K562 (cell line): ENCODE results near the gene CLIP2. TPM values are rescaled to one million over a fixed set of nuclear protein-coding genes. Genes with fewer than 3 reads are reported as not detected.
A peak's percentile ranks its signal among the peaks of the same experiment; 100 is the strongest.

Experiments
- ADNP ChIP-seq: fragments of 200-800 bp; sonication (Bioruptor generic); IDR thresholded peaks from 2 replicates; pipeline ENCODE4 v1.6.1; 2016; ENCODE audit warnings: missing genetic modification characterization, missing compliant biosample characterization
- CCNT2 ChIP-seq: IDR thresholded peaks from 2 replicates; pipeline ENCODE4 v1.6.1; 2011; ENCODE audit warnings: borderline replicate concordance, low read depth, mild to moderate bottlenecking, moderate library complexity, mixed read lengths, low read length; ENCODE audit not compliant: insufficient read length; ENCODE audit errors: extremely low read depth
- CHD4 ChIP-seq: fragments of 200-600 bp; sonication (generic); IDR thresholded peaks from 3 replicates; pipeline ENCODE4 v1.6.1; 2012; ENCODE audit warnings: low read depth, mild to moderate bottlenecking, mixed read lengths, low read length, inconsistent platforms; ENCODE audit not compliant: insufficient read depth, insufficient replicate concordance, poor library complexity, severe bottlenecking
- DACH1 ChIP-seq: fragments of 450-650 bp; IDR thresholded peaks from 2 replicates; pipeline ENCODE4 v1.6.1; 2018; ENCODE audit not compliant: partially characterized antibody
- EGR1 ChIP-seq: fragments of 450-650 bp; conservative IDR thresholded peaks from 2 replicates; pipeline ENCODE4 v1.6.1; 2017; ENCODE audit warnings: mild to moderate bottlenecking
- MAZ ChIP-seq, 2 experiments: fragments of 450-650 bp in 1 of 2; sonication (generic) in 1 of 2; formaldehyde crosslinking; IDR thresholded peaks in 1 of 2; conservative IDR thresholded peaks in 1 of 2; 2 replicates each; pipeline versions ENCODE4 v1.4.0 to v1.5.0; 2020; ENCODE audit warnings: mild to moderate bottlenecking in 1 of 2, missing genetic modification reagents in 1 of 2
- MTA3 ChIP-seq: fragments of 450-650 bp; formaldehyde crosslinking; IDR thresholded peaks from 2 replicates; pipeline ENCODE4 v1.6.1; 2017; ENCODE audit warnings: mild to moderate bottlenecking, borderline replicate concordance
- PYGO2 ChIP-seq: fragments of 450-650 bp; IDR thresholded peaks from 2 replicates; pipeline ENCODE4 v1.6.1; 2016; ENCODE audit warnings: mild to moderate bottlenecking, missing genetic modification characterization, moderate library complexity, missing compliant biosample characterization
- RB1 ChIP-seq: fragments of 450-650 bp; IDR thresholded peaks from 2 replicates; pipeline ENCODE4 v1.6.1; 2017; ENCODE audit warnings: low read depth, mild to moderate bottlenecking
- SMAD2 ChIP-seq: fragments of 150-350 bp; IDR thresholded peaks from 2 replicates; pipeline ENCODE4 v1.6.1; 2014; ENCODE audit warnings: low read depth, mild to moderate bottlenecking, low read length
- SMAD4 ChIP-seq: fragments of 250-450 bp; sonication (Bioruptor Pico); conservative IDR thresholded peaks from 2 replicates; pipeline ENCODE4 v1.8.0; 2021; ENCODE audit warnings: inconsistent platforms, mild to moderate bottlenecking, moderate library complexity
- ZBTB40 ChIP-seq, 2 experiments: fragments of 450-650 bp in 1 of 2; sonication (generic) in 1 of 2; formaldehyde crosslinking in 1 of 2; IDR thresholded peaks; 2 replicates each; pipeline versions ENCODE4 v1.7.1 to v1.9.0; 2016 to 2022; ENCODE audit warnings: inconsistent platforms in 1 of 2, mild to moderate bottlenecking in 1 of 2, missing genetic modification reagents in 1 of 2
- ZFP36 ChIP-seq: fragments of 150-350 bp; IDR thresholded peaks from 2 replicates; pipeline ENCODE4 v1.6.1; 2018; ENCODE audit warnings: low read length, low read depth; ENCODE audit not compliant: partially characterized antibody
- ZNF121 ChIP-seq: sonication (generic); formaldehyde crosslinking; conservative IDR thresholded peaks from 2 replicates; pipeline ENCODE4 v1.8.0; 2022; ENCODE audit warnings: missing genetic modification reagents
- ZNF696 ChIP-seq: fragments of 250-450 bp; sonication (Bioruptor Pico); conservative IDR thresholded peaks from 2 replicates; pipeline ENCODE4 v1.4.0; 2020; ENCODE audit warnings: mild to moderate bottlenecking, moderate library complexity
- ZNF740 ChIP-seq, 3 experiments: fragments of 200-800 bp in 1 of 3; sonication (Bioruptor generic) in 1 of 3; sonication (generic) in 1 of 3; formaldehyde crosslinking in 1 of 3; IDR thresholded peaks; 2 replicates each; pipeline versions ENCODE4 v1.6.1 to v1.8.0; 2016 to 2022; ENCODE audit warnings: mild to moderate bottlenecking in 2 of 3, missing compliant biosample characterization in 2 of 3, missing genetic modification characterization in 2 of 3, missing genetic modification reagents in 1 of 3
- polyA plus RNA-seq, 8 experiments: library from polyadenylated mRNA; depleted of rRNA in 4 of 8; stranded (reverse) in 5 of 8; unstranded in 3 of 8; fragments of >200 nt; fragmentation: Nextera tagmentation in 2 of 8; fragmentation: Illumina TruSeq in 1 of 8; extraction: Ambion mirVana in 2 of 8; extraction: Trizol in 1 of 8; gene quantifications; 2 replicates each; pipeline versions ENCODE4 v1.2.1 to v1.2.3, GENCODE V29; 2011 to 2014; ENCODE audit warnings: inconsistent platforms in 1 of 8, missing spikeins in 1 of 8
- total RNA-seq, 7 experiments: library from RNA; depleted of rRNA in 6 of 7; stranded (reverse); fragments of >200 nt in 6 of 7; fragmentation: Illumina TruSeq in 2 of 7; extraction: Trizol in 2 of 7; gene quantifications; 2 replicates each; pipeline versions ENCODE4 v1.2.1 to v1.2.3, GENCODE V29; 2011 to 2021; ENCODE audit warnings: low replicate concordance in 1 of 7

CLIP2 gene
- total and polyA plus RNA-seq, 9 of the 15 experiments (the other 6 are each of a cell fraction or from before 2014, with no cell fraction given) = 0.07 to 5.4 (median 2.1) TPM

- TF ChIP-seq PYGO2 (tag) (no peak), ZFP36 (peak; percentile 84), ADNP (tag) (peak; percentile 94), CHD4 (peak; percentile 92), DACH1 (peak; percentile 21), ZNF696 (CRISPR knock-in tag) (no peak), ZNF740 (CRISPR knock-in tag; IDR thresholded peaks at IDR 0.05) (0 out of 2 replicates have a peak, but pooled peaks have one; percentile 54), ZNF740 (tag; IDR thresholded peaks at IDR 0.05) (no peak), CCNT2 (peak; percentile 28), MTA3 (peak; percentile 68; the same call in 1 of the 2 replicates), ZNF121 (CRISPR knock-in tag) (0 out of 2 replicates have a peak, but pooled peaks have one; percentile 19), SMAD4 (CRISPR knock-in tag) (peak; percentile 51; the same call in 1 of the 2 replicates), ZBTB40 (IDR thresholded peaks at IDR 0.05) (0 out of 2 replicates have a peak, but pooled peaks have one; percentile 37), ZBTB40 (CRISPR knock-in tag; IDR thresholded peaks at IDR 0.05) (no peak), SMAD2 (no peak), RB1 (peak; percentile 18; the same call in 1 of the 2 replicates), EGR1 (peak; percentile 75), MAZ (CRISPR knock-in tag; conservative IDR thresholded peaks at IDR 0.05 in 1 of 2, IDR thresholded peaks at IDR 0.05 in 1 of 2) (peak in 1 of 2 experiments; percentile 61; a peak in 2 of 4 replicates)
These were observed 17.7 kb downstream of the CLIP2 start (continued) for GRCh38 chr7:74306730-74307469.
